GM10266 (cell line): ENCODE results near the gene HORMAD2.

ENCODE experiments used
- DNase-seq: peaks from one replicate; pipeline ENCODE4 v3.0.0; 2012; ENCODE audit errors: extremely low spot score
- CTCF ChIP-seq: IDR thresholded peaks from 2 replicates; pipeline ENCODE4 v1.5.1; 2012; ENCODE audit warnings: mild to moderate bottlenecking, low read depth; ENCODE audit not compliant: control insufficient read depth, insufficient read depth; ENCODE audit errors: missing control alignments

Gene HORMAD2

DNA sequence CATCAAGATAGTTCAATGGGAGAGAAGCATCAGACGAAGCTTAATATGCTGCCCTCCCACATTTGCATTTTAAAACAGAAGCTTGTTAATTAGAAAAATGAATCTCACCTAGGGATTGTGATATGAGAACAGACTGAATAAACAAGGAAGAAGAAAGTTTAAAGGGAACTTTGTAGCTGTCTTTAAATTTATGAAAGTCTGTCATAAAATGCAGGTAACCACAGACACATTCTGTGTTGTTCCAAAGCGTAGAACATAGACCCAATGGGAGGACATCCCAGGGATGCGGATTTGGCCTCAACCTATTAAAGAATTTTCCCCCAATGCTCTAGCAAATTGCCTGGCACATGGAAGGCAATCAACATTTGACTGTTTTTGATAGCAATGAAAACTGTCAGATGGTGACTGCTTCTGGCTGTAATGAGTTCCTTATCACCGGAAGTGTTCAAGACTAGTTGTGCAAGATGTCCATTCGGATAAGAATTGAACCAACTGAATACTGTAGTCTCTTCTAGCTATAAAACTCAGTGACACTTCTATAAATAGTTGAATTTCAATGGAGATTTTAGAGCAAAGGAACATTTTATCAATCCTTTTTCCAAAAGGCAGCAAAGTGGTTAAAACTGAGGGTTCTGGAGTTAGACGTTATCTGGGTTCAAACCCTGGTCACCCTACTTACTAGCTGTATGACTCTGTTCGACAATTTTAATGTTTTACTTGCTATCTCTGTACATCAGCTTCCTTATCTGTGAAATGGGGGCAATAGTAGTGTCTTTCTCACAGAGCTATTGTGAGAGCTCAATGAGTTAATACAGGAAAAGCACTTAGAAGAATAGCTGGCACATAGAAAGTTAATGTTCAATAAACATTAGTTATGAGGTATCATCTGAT is 101.4 kb downstream of the HORMAD2 start:
- TF ChIP-seq CTCF, result no peak
- no peak for DNase-seq

DNA sequence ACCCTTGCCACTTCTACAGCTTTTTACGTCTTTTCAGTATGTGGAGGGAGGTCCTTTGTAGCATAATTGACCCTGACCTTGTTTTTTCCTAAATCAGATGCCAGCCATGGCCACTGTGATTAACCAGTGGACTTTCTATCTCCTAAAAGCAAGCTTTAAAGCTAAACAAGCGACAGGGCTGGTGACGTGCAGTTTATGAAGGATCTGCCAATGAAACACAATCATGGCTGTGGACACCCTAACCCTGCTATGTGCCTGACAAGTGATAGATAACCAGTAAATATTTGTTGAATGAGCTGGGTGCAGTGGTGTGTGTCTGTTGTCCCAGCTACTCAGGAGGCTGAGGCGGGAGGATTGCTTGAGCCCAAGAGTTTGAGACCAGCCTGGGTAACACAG is 102.1 kb downstream of the HORMAD2 start:
- no peak for TF ChIP-seq CTCF
- DNase-seq, result no peak

- TF ChIP-seq CTCF, result no peak
- no peak for DNase-seq
Observed at GRCh38 chr22:30182815-30183214, 102.6 kb downstream of the HORMAD2 start.

- TF ChIP-seq CTCF, result no peak
- DNase-seq, result no peak
Observed at GRCh38 chr22:30183271-30183670, 103.0 kb downstream of the HORMAD2 start.

DNA sequence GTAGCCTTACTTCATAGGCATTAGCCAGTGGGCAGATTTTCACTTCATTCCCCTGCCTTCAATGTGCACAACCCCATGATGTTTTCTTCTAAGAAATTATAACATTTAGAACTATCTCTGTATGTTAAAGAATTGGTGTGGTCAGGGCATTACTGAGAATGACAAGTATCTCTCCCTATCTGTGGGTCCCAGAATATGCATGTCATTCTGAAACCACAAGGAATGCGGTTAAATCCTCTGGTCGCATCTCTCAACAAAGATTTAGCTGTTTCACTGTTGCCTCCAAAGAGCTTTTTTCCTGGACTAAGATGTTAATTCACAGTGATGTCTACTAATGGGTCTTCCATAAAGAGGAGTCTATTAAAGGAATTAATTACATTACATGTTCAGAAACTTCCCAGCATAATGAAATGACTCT is 103.6 kb downstream of the HORMAD2 start:
- no peak for TF ChIP-seq CTCF
- no peak for DNase-seq

DNA sequence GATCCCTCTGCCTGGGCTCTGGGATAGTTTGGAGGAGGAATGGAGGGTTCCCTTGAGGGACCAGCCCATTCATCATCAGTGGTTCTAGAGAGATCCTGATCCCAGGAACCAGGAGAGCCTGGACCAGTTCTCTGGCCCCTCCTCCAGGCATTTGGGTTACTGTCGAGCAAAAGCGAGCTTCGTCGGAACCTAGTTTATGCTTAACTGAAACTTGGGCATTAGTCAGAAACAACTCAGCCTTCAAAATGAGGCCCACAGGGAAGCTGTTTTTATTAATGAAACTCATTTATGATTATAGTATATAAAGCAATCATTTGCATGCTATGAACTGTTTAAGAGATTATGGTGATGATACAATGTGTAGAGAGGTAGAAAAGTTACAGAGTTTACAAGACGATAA is 104.9 kb downstream of the HORMAD2 start:
- no peak for TF ChIP-seq CTCF
- DNase-seq, result no peak

DNA sequence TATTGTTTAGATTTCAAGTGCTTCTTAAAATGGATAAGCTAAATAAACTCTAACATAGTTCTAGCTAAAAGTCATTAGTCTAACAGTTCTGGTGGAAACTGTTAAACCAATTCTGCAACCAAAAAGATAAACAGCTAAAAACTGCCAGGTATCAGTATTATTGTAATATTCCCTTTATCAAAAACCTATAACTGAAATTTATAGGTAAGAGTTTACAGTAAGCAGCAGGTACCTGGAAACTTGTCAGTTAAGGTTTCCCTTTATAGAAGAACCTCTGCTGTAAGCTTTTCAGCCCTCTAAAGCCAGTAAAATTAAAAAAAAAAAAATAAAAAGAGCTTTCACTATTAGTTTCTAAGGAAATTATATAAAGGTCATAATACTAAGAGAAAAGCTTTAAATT is 105.3 kb downstream of the HORMAD2 start:
- TF ChIP-seq CTCF, result no peak
- no peak for DNase-seq
